ENCODE measurements around the gene LCE3C. TPM values are rescaled to one million over a fixed set of nuclear protein-coding genes. Genes with fewer than 3 reads are reported as not detected.

LCE3C gene, protein sequence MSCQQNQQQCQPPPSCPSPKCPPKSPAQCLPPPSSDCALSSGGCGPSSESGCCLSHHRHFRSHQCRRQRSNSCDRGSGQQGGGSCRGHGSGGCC
- not detected for total RNA-seq
- not detected for polyA plus RNA-seq
- long read RNA-seq, donor 1, result 0 reads
- long read RNA-seq, donor 2, result 0 reads
- long read RNA-seq, donor 3, result 0 reads
- long read RNA-seq, donor 4, result 0 reads
- long read RNA-seq, donor 5, result 0 reads

DNA sequence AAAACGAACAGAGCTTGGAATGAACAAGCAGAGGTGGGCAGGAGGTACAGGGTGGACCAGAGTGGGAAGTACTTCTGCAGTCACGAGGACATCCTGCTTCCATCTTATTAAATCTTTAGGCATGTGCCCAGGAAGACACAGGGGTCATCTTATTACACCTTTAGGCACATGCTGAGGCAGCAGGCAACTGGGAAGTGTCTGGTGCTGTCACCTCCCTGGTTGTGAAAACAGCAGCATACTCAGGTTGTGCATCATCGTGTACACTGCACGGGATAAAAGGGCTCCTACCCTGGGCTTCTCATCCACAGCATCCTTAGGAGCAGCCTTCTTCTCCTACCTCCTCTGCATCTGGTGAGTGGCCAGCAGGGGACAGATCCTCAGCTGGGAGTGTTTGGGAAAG is at the start of gene LCE3C:
Gene LCE3C (plus strand): TSS at position 301 of the 400 bp plus-strand sequence. CDS start 498 bp downstream, outside the sequence.
- H3K9ac ChIP-seq (ENCODE audit: insufficient read depth in 1 of 2, low read length in 2 of 2), result no peak within 1 kb of the TSS
- no peak within 1 kb of the TSS for H3K4me3 ChIP-seq
- 74% methylated on average over 4 of the region's 4 CpGs; no CpG with 5 or more reads in 1 of the 2 donors for WGBS, 2 donors
- no peak within 1 kb of the TSS for H3K27ac ChIP-seq (ENCODE audit: low read depth in 1 of 2, low read length in 1 of 2)
- peaks cover 0 to 13% (median 0%) of the 10 kb centered on the region in 4 donors for H3K9me3 ChIP-seq (ENCODE audit: control insufficient read depth in 4 of 4, insufficient read depth in 3 of 4, low read length in 3 of 4)
- H3K27me3 ChIP-seq (ENCODE audit: control insufficient read depth in 3 of 3, insufficient read depth in 3 of 3, low read length in 2 of 3), result no peaks in the 10 kb centered on the region
- TF ChIP-seq, protein P1, sequence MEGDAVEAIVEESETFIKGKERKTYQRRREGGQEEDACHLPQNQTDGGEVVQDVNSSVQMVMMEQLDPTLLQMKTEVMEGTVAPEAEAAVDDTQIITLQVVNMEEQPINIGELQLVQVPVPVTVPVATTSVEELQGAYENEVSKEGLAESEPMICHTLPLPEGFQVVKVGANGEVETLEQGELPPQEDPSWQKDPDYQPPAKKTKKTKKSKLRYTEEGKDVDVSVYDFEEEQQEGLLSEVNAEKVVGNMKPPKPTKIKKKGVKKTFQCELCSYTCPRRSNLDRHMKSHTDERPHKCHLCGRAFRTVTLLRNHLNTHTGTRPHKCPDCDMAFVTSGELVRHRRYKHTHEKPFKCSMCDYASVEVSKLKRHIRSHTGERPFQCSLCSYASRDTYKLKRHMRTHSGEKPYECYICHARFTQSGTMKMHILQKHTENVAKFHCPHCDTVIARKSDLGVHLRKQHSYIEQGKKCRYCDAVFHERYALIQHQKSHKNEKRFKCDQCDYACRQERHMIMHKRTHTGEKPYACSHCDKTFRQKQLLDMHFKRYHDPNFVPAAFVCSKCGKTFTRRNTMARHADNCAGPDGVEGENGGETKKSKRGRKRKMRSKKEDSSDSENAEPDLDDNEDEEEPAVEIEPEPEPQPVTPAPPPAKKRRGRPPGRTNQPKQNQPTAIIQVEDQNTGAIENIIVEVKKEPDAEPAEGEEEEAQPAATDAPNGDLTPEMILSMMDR (IDR thresholded peaks at IDR 0.05; ENCODE audit: control extremely low read depth, extremely low read depth), result no peak
- no peak for DNase-seq
- H3K36me3 ChIP-seq (ENCODE audit: control insufficient read depth in 4 of 4, insufficient read depth in 4 of 4, low read length in 4 of 4), result no peaks in the 10 kb centered on the region
- no peaks in the 10 kb centered on the region for H3K4me1 ChIP-seq (ENCODE audit: control insufficient read depth in 5 of 5, insufficient read depth in 5 of 5, low read length in 5 of 5)
- ATAC-seq (ENCODE audit: insufficient read depth, low FRiP score), result no peak

DNA sequence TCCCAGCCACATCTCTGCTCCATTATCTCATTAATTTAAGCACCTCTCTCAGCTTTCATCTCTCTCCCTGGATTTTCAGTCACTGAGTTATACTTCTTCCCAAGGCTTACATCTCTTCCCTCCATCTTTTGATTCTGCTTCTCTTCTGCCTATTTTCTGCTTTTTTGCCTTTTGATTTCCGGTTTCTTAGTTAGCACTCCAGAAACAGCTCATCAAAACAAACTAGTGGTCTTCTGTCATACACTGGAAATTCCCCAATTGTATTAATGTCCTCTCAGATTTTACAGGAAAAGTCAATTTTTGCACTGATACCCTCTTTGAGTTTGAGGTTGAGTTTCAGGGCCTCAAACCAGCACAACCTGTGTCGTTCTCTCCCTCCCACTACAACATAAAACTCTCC is 34.9 kb upstream of the LCE3C start:
- 72 to 88% methylated on average over 2 of the region's 2 CpGs for WGBS, 2 donors
- Histone ChIP-seq H3K4me3 (no peak overlapping the region), H3K36me3 (ENCODE audit: control insufficient read depth in 4 of 4, insufficient read depth in 4 of 4, low read length in 4 of 4) (no peaks in the 10 kb centered on the region), H3K4me1 (ENCODE audit: control insufficient read depth in 5 of 5, insufficient read depth in 5 of 5, low read length in 5 of 5) (no peaks in the 10 kb centered on the region), H3K9ac (ENCODE audit: insufficient read depth in 1 of 2, low read length in 2 of 2) (no peak overlapping the region), H3K27ac (ENCODE audit: low read depth in 1 of 2, low read length in 1 of 2) (no peak overlapping the region), H3K27me3 (ENCODE audit: control insufficient read depth in 3 of 3, insufficient read depth in 3 of 3, low read length in 2 of 3) (no peaks in the 10 kb centered on the region), H3K9me3 (ENCODE audit: control insufficient read depth in 4 of 4, insufficient read depth in 3 of 4, low read length in 3 of 4) (peaks cover 0 to 3% (median 2%) of the 10 kb centered on the region in 4 donors)
- ATAC-seq (ENCODE audit: insufficient read depth, low FRiP score) (no peak), DNase-seq (no peak)
- TF ChIP-seq, protein P1 (IDR thresholded peaks at IDR 0.05; ENCODE audit: control extremely low read depth, extremely low read depth), result no peak

DNA sequence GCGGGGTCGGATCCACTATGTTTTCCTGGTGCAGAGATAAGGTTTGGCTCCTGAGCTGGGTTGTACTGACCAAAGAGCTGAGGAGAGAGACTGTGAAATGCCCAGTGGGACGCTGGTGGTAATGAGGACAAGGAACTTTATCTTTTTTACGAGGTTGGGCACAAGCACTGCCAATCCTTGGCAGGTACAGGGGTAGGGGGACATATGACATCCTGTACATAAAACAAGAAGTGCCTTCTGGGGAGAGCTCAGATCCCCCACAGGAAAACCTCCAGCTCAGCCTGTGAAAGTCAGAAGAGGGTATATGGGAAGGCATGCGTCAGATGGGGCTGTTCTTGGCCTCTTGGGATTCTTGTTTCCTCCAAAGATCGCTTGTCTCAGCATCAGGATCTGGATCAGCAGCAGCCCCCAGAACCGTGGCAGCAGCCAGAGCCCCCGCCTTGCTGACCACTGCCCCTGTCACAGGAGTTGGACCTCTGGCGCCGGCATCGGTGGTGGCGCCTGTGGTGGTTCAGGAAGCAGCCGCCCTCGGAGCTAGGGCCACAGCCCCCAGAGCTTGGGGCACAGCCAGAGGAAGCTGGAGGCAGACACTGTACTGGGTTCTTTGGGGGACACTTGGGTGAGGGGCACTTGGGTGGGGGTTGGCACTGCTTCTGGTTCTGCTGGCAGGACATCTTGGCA is 34.4 kb upstream of the LCE3C start:
- TF ChIP-seq, protein P1 (IDR thresholded peaks at IDR 0.05; ENCODE audit: control extremely low read depth, extremely low read depth), result no peak
- H3K4me3 ChIP-seq, result no peak overlapping the region
- whole genome bisulfite sequencing, 2 donors, result 83 to 86% methylated on average over 11 to 14 of the region's 14 CpGs
- DNase-seq (no peak), ATAC-seq (ENCODE audit: insufficient read depth, low FRiP score) (no peak)
- H3K36me3 ChIP-seq (ENCODE audit: control insufficient read depth in 4 of 4, insufficient read depth in 4 of 4, low read length in 4 of 4), result no peaks in the 10 kb centered on the region
- H3K27ac ChIP-seq (ENCODE audit: low read depth in 1 of 2, low read length in 1 of 2), result no peak overlapping the region
- no peak overlapping the region for H3K9ac ChIP-seq (ENCODE audit: insufficient read depth in 1 of 2, low read length in 2 of 2)
- H3K9me3 ChIP-seq (ENCODE audit: control insufficient read depth in 4 of 4, insufficient read depth in 3 of 4, low read length in 3 of 4), result peaks cover 0 to 3% (median 2%) of the 10 kb centered on the region in 4 donors
- H3K4me1 ChIP-seq (ENCODE audit: control insufficient read depth in 5 of 5, insufficient read depth in 5 of 5, low read length in 5 of 5), result no peaks in the 10 kb centered on the region
- no peaks in the 10 kb centered on the region for H3K27me3 ChIP-seq (ENCODE audit: control insufficient read depth in 3 of 3, insufficient read depth in 3 of 3, low read length in 2 of 3)
